ENCODE measurements around the gene ATP6V0C.
A peak's percentile ranks its signal among the peaks of the same experiment; 100 is the strongest.
"Not testable (repeated sequence)": the region's sequence is repeated elsewhere in the genome, so short reads cannot be mapped to it uniquely, and the experiment has no call there.

Gene ATP6V0C

DNA sequence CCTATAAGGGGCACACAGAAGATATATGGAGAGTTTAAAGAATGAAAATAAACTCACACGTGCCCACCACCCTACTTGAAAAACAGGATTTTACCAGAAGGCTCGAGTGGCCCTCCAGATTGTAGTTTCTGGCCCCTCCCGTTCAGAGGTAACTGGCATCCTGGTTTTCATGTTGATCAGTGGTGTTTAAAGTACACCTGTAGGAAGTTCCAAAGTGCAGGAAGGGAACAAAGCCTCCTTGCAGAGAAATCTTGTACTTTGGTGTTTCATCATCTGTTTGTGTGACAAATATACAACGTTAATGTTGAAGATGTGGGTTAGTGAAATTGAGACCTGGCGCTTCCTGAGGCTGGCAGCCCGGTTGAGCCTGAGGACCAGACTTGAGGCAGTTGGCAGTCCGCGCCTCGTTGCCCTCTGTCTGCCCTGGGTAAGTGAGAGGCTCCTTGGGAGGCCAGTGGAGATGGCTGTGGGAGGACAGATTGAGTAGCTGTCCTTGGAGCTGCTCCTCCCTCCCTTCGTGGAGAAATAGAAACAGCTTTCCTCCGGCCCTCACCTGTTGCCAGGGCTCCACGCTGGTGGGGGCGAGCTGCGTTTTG, 36.6 kb downstream of the ATP6V0C start:
- DNase-seq (ENCODE audit: low read depth in 2 of 2), result not testable (repeated sequence)

DNA sequence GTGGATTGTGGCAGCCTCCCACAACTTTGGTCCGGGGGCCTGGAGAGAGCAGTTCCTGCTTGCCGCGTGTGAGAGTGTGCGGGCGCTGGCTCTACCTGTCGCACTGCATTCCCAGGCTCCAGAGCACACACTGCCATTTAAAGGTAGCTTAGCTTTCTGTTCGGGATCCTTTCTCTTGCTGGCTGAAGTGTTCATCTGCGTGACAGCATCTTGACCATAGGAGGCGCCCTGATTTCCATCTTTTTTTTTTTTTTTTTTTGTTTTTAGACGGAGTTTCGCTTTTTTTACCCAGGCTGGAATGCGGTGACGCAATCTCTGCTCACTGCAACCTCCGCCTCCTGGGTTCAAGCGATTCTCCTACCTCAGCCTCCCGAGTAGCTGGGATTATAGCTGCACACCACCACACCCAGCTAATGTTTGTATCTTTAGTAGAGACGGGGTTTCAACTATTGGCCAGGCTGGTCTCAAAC, 37.7 kb downstream of the ATP6V0C start:
- not testable (repeated sequence) for DNase-seq (ENCODE audit: low read depth in 2 of 2)

DNA sequence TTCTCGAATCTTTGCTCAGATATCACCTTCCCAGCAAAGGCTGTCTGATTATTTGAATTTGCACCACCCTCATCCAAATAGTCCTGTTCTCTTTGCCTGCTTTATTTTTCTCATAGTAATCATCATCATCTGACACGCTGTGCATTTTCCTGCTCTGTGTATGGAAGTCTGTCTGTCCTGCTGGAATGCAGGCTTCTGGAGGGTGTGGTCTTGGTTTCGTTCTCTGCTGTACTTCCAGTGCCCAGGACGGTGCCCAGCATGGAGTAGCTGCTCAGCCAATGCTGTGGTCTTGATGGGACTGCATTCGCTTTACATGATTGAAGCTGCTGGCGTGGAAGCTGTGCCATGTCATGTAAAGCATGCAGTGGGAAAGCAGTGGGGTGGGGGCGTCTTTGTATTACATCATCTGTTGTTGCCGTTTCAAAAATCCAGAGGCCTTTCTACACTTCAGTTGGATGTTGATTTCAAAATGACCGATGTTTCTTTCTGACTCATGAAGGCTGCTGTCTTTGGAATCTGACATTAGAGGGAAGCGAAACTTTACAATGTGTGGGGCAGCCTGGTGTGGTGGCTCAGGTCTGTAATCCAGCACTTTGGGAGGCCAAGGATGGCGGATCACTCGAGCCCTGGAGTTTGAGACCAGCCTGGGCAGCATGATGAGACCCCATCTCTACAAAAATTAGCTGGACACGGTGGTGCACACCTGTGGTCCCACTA, 41.1 kb downstream of the ATP6V0C start:
- not testable (repeated sequence) for DNase-seq (ENCODE audit: low read depth in 2 of 2)

- not testable (repeated sequence) for DNase-seq (ENCODE audit: low read depth in 2 of 2)
These were observed 43.4 kb downstream of the ATP6V0C start for GRCh38 chr16:2557150-2557549.

DNA sequence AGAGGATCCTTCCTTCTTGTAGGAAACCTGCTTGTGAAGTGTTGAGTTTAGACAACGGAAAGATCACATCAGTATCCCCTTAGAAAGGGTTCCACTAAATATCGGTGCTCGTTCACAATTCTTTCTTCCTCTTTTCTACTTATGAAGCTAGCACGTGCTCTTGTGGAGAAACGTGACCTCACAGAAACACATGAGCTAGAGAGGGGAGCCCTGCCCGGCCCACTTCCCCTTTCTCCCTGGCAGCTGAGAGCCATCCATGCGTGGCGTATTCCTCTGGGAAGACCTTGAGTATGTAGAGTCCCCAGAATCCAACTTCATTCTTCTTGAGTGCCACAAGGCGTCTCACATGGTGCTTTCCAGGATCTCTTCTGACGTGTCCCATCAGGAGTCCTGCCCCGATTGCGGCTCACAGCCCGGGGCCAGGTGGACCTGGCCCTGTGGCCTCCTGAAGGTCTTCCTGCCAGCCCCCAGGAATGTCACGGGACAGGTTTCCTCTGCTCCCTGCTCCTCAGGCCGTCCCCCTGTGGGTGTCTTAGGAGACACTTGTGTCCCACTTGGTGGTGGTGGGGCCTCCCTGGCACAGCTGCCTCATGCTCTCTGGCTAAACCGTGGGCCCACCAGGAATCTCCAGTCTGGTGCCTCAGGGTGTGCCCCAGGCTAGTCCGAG, 46.5 kb downstream of the ATP6V0C start:
- not testable (repeated sequence) for DNase-seq (ENCODE audit: low read depth in 2 of 2)

DNA sequence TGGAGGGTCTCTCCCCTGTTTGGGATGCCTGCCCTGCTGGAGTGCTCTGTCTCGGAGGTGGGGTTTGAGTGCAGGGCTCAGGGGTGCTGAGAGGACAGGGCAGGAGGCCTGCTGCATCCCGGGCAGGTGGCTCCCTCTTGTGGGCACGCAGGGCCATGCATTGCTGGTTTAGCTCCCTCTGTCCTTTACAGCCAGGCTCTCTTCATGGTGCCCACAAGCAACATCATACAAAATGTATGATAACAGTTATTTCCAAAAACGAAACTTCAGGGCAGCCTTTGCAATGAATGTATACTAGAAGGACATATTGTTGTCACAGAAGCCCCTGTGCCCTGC, 47.0 kb downstream of the ATP6V0C start:
- DNase-seq (ENCODE audit: low read depth in 2 of 2), result peak in 1 of 2 donors; percentile 65

DNA sequence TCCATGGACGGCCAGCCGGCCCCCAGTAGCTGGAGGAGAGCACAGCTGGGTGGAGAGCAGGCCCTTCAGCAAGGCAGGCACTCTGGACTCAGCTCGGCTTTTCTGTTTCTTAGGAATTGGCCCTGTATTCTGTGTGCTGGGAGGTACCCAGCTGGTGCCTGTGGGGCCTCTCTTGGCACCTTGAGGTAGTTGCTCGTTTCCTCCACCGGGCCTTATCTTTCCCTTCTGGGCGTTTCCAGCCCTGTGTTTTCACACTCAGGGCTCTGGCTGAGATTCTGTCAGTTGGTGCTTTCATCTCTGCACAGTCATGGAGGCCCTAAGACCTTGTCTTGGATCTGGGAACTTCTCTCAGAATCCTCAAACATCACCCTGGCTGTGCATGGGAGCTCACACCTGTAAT, 53.8 kb downstream of the ATP6V0C start:
- not testable (repeated sequence) for DNase-seq (ENCODE audit: low read depth in 2 of 2)

- DNase-seq (ENCODE audit: low read depth in 2 of 2), result not testable (repeated sequence)
These were observed 54.8 kb downstream of the ATP6V0C start for GRCh38 chr16:2568573-2568972.
